Chondrocyte (in vitro differentiated cells): ENCODE measurements around the gene YARS2. TPM values are rescaled to one million over a fixed set of nuclear protein-coding genes. Genes with fewer than 3 reads are reported as not detected.

ENCODE experiments used
- DNase-seq: peaks from one replicate; pipeline ENCODE4 v3.0.0; 2021; ENCODE audit warnings: mixed read lengths, low spot score
- H3K27ac Mint-ChIP-seq: one replicate; pipeline ENCODE4 v1.8.0; 2021; ENCODE audit warnings: mild to moderate bottlenecking, moderate library complexity, mixed read lengths; ENCODE audit not compliant: unreplicated experiment
- H3K27me3 Mint-ChIP-seq: 2 replicates; pipeline ENCODE4 v1.8.0; 2021; ENCODE audit warnings: low read depth, mixed read lengths
- H3K36me3 Mint-ChIP-seq: 2 replicates; pipeline ENCODE4 v1.8.0; 2021; ENCODE audit warnings: low read depth, mixed read lengths
- H3K4me1 Mint-ChIP-seq: 2 replicates; pipeline ENCODE4 v1.8.0; 2021; ENCODE audit warnings: low read depth, mild to moderate bottlenecking, mixed read lengths
- H3K4me3 Mint-ChIP-seq: one replicate; pipeline ENCODE4 v1.8.0; 2021; ENCODE audit warnings: mild to moderate bottlenecking, moderate library complexity, mixed read lengths; ENCODE audit not compliant: unreplicated experiment
- H3K9me3 Mint-ChIP-seq: 2 replicates; pipeline ENCODE4 v1.8.0; 2021; ENCODE audit warnings: low read depth, mixed read lengths
- CTCF ChIP-seq: fragments of 200-600 bp; sonication (generic); IDR thresholded peaks from 2 replicates; pipeline ENCODE4 v1.5.0; 2021; ENCODE audit warnings: antibody characterized with exemption, mild to moderate bottlenecking, moderate library complexity
- total RNA-seq: library from RNA; stranded (reverse); gene quantifications from 3 replicates; pipeline ENCODE4 v1.2.1, GENCODE V29; 2021

Gene YARS2
- total RNA-seq, 1 donor from 2014 or later: 18.6 TPM

- no peak overlapping the region for H3K27ac Mint-ChIP-seq
- no peak for TF ChIP-seq CTCF
Measured at GRCh38 chr12:32777691-32778175, 22.0 kb upstream of the YARS2 start.

DNA sequence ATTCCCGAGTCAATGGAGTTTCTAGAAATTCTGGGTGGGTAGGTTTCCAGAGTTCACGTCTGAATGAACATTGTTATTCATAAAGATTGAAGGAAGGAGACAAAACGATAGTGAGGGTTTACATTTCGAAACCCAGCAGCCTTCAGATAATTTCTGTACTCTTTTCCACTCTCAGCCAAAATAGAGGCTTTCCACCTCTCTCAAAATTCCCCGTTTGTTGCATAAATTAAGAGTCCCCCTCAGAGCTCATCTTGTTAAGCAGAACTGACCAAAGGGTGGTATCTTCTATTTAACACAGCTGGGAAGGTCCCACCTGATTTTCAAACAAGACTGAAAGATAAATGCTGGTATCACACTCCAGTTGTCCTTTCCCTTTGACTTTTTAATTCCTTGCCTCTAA, 21.5 kb upstream of the YARS2 start:
- Mint-ChIP-seq H3K9me3 (no peaks in the 10 kb centered on the region), H3K36me3 (no peaks in the 10 kb centered on the region), H3K4me1 (no peaks in the 10 kb centered on the region), H3K4me3 (no peak overlapping the region), H3K27me3 (peaks cover 23% of the 10 kb centered on the region), H3K27ac (no peak overlapping the region)
- no peak for TF ChIP-seq CTCF
- DNase-seq: no peak

More at GRCh38 chr12:32777691-32778175, 22.0 kb upstream of the YARS2 start:
- Mint-ChIP-seq H3K9me3 (no peaks in the 10 kb centered on the region), H3K36me3 (no peaks in the 10 kb centered on the region), H3K27me3 (peaks cover 20% of the 10 kb centered on the region), H3K4me1 (no peaks in the 10 kb centered on the region), H3K4me3 (no peak overlapping the region)
- no peak for DNase-seq

GRCh38 chr12:32776258-32776657, 20.6 kb upstream of the YARS2 start:
- Mint-ChIP-seq H3K9me3 (no peaks in the 10 kb centered on the region), H3K27me3 (peaks cover 25% of the 10 kb centered on the region), H3K4me3 (no peak overlapping the region), H3K27ac (no peak overlapping the region), H3K4me1 (no peaks in the 10 kb centered on the region), H3K36me3 (no peaks in the 10 kb centered on the region)
- no peak for TF ChIP-seq CTCF
- DNase-seq: no peak

GRCh38 chr12:32773691-32774090, 18.0 kb upstream of the YARS2 start:
- Mint-ChIP-seq H3K36me3 (no peaks in the 10 kb centered on the region), H3K4me1 (no peaks in the 10 kb centered on the region)
- no peak for DNase-seq

GRCh38 chr12:32770141-32770540, 14.4 kb upstream of the YARS2 start:
- H3K4me1 Mint-ChIP-seq: no peaks in the 10 kb centered on the region
- no peak for TF ChIP-seq CTCF
- DNase-seq: no peak
- no peaks in the 10 kb centered on the region for H3K36me3 Mint-ChIP-seq
- H3K27me3 Mint-ChIP-seq: peaks cover 28% of the 10 kb centered on the region
- H3K4me3 Mint-ChIP-seq: no peak overlapping the region
- H3K27ac Mint-ChIP-seq: no peak overlapping the region
- no peaks in the 10 kb centered on the region for H3K9me3 Mint-ChIP-seq

More at GRCh38 chr12:32773691-32774090, 18.0 kb upstream of the YARS2 start:
- Mint-ChIP-seq H3K9me3 (no peaks in the 10 kb centered on the region), H3K4me3 (no peak overlapping the region), H3K27me3 (peaks cover 24% of the 10 kb centered on the region), H3K27ac (no peak overlapping the region)
- no peak for TF ChIP-seq CTCF
